SK-N-SH (cell line): Measurements from ENCODE around the gene NTPCR. TPM values are rescaled to one million over a fixed set of nuclear protein-coding genes. Genes with fewer than 3 reads are reported as not detected.

ENCODE experiments used
- CTCF ChIA-PET: fragments of 300-600, 350-600 bp; formaldehyde crosslinking; extraction: SDS; loops from one replicate; lab custom pipeline; 2021; lab: Yijun Ruan, JAX
- POLR2A ChIA-PET: fragments of 350-600 bp; sonication (Branson Sonifier 250); formaldehyde crosslinking; extraction: SDS; loops from one replicate; lab custom pipeline; 2020; ENCODE audit warnings: antibody characterized with exemption, inconsistent platforms; lab: Yijun Ruan, JAX
- DNase-seq: peaks from one replicate; pipeline ENCODE4 v3.0.0; 2012
- H2AFZ ChIP-seq: fragments of 200-600 bp; sonication (generic); 2 replicates; pipeline ENCODE4 v1.8.1; 2016; ENCODE audit warnings: antibody characterized with exemption, mild to moderate bottlenecking, low read depth
- H3F3A ChIP-seq: fragments of 200-600 bp; sonication (generic); replicated peaks from 2 replicates; pipeline ENCODE3; 2016; ENCODE audit warnings: antibody characterized with exemption, mild to moderate bottlenecking; ENCODE audit not compliant: insufficient read depth
- H3K27ac ChIP-seq, 2 experiments: fragments of 200-500 bp in 1 of 2; fragments of 200-600 bp in 1 of 2; sonication (Bioruptor generic) in 1 of 2; sonication (generic), shearing (Covaris generic) in 1 of 2; 2 replicates each; pipeline versions ENCODE4 v1.5.1 to v1.6.1; 2014 to 2016; ENCODE audit warnings: low read depth in 2 of 2, inconsistent platforms in 1 of 2, low read length in 1 of 2, mild to moderate bottlenecking in 1 of 2, mixed read lengths in 1 of 2
- H3K27me3 ChIP-seq: fragments of 200-600 bp; sonication (generic), shearing (Covaris generic); 2 replicates; pipeline ENCODE4 v1.6.1; 2016; ENCODE audit warnings: mixed run types; ENCODE audit not compliant: insufficient read depth
- H3K36me3 ChIP-seq, 2 experiments: fragments of 200-500 bp in 1 of 2; fragments of 200-600 bp in 1 of 2; sonication (Bioruptor generic) in 1 of 2; sonication (generic) in 1 of 2; replicated peaks in 1 of 2; 2 replicates each; pipeline versions ENCODE3 to v1.5.1; 2014 to 2016; ENCODE audit warnings: low read length in 1 of 2, mild to moderate bottlenecking in 1 of 2; ENCODE audit not compliant: insufficient read depth in 2 of 2, control insufficient read depth in 1 of 2
- H3K4me1 ChIP-seq, 2 experiments: fragments of 200-500 bp in 1 of 2; fragments of 200-600 bp in 1 of 2; sonication (Bioruptor generic) in 1 of 2; sonication (generic), shearing (Covaris generic) in 1 of 2; 2 replicates each; pipeline versions ENCODE4 v1.5.1 to v1.6.1; 2014 to 2016; ENCODE audit warnings: low read depth in 1 of 2, low read length in 1 of 2, mixed run types in 1 of 2; ENCODE audit not compliant: insufficient read depth in 2 of 2, control insufficient read depth in 1 of 2
- H3K4me2 ChIP-seq: fragments of 200-600 bp; sonication (generic), shearing (Covaris generic); 2 replicates; pipeline ENCODE4 v1.6.1; 2017; ENCODE audit warnings: mixed run types
- H3K4me3 ChIP-seq, 2 experiments: fragments of 200-500 bp in 1 of 2; fragments of 200-600 bp in 1 of 2; sonication (Bioruptor generic) in 1 of 2; sonication (generic), shearing (Covaris generic) in 1 of 2; 2 replicates each; pipeline versions ENCODE4 v1.5.1 to v1.8.1; 2014 to 2016; ENCODE audit warnings: low read depth in 2 of 2, inconsistent platforms in 1 of 2, low read length in 1 of 2, mild to moderate bottlenecking in 1 of 2, mixed read lengths in 1 of 2, moderate library complexity in 1 of 2
- H3K79me2 ChIP-seq: fragments of 200-600 bp; sonication (generic); 2 replicates; pipeline ENCODE4 v1.8.1; 2017; ENCODE audit warnings: mild to moderate bottlenecking; ENCODE audit not compliant: insufficient read depth
- H3K9ac ChIP-seq: fragments of 200-600 bp; sonication (generic); 2 replicates; pipeline ENCODE4 v1.6.1; 2017; ENCODE audit warnings: mixed run types
- H3K9me2 ChIP-seq: fragments of 200-600 bp; sonication (generic); 2 replicates; pipeline ENCODE4 v1.6.1; 2017; ENCODE audit warnings: mixed run types
- H3K9me3 ChIP-seq: fragments of 200-600 bp; sonication (generic); 2 replicates; pipeline ENCODE4 v1.6.1; 2017; ENCODE audit warnings: mixed run types, mild to moderate bottlenecking, moderate library complexity
- H4K20me1 ChIP-seq: fragments of 200-600 bp; sonication (generic); 2 replicates; pipeline ENCODE4 v1.6.1; 2017; ENCODE audit warnings: mild to moderate bottlenecking, mixed run types; ENCODE audit not compliant: insufficient read depth
- ELF1 ChIP-seq: IDR thresholded peaks from 2 replicates; pipeline ENCODE4 v1.4.0; 2012
- EP300 ChIP-seq, 2 experiments: IDR thresholded peaks; 2 replicates each; pipeline versions ENCODE4 v1.4.0 to v1.6.1; 2012; ENCODE audit warnings: borderline replicate concordance in 1 of 2, low read depth in 1 of 2, low read length in 1 of 2
- FOXJ3 ChIP-seq: sonication (generic); formaldehyde crosslinking; IDR thresholded peaks from 2 replicates; pipeline ENCODE4 v1.5.1; 2020; ENCODE audit warnings: mild to moderate bottlenecking, missing genetic modification reagents
- GATA2 ChIP-seq: sonication (generic); formaldehyde crosslinking; IDR thresholded peaks from 2 replicates; pipeline ENCODE4 v1.5.0; 2020; ENCODE audit warnings: mild to moderate bottlenecking, missing genetic modification reagents
- JUND ChIP-seq: IDR thresholded peaks from 2 replicates; pipeline ENCODE4 v1.4.0; 2012
- NFIC ChIP-seq: IDR thresholded peaks from 2 replicates; pipeline ENCODE4 v1.4.0; 2012; ENCODE audit warnings: borderline replicate concordance
- POLR2AphosphoS5 ChIP-seq: IDR thresholded peaks from 2 replicates; pipeline ENCODE4 v1.6.1; 2012; ENCODE audit warnings: low read depth, low read length
- RCOR1 ChIP-seq: fragments of 150-350 bp; IDR thresholded peaks from 2 replicates; pipeline ENCODE4 v1.6.1; 2017; ENCODE audit warnings: antibody characterized with exemption, low read length
- RFX5 ChIP-seq: IDR thresholded peaks from 2 replicates; pipeline ENCODE4 v1.6.1; 2012; ENCODE audit warnings: mild to moderate bottlenecking, improper control_type of control experiment, low read length
- SIN3A ChIP-seq: IDR thresholded peaks from 2 replicates; pipeline ENCODE4 v1.6.1; 2012; ENCODE audit warnings: low read depth, mild to moderate bottlenecking, low read length, moderate library complexity, borderline replicate concordance
- TCF12 ChIP-seq: IDR thresholded peaks from 2 replicates; pipeline ENCODE4 v1.4.0; 2012
- WGBS: methylation state at CpG from one replicate; pipeline ENCODE4 v1.1.6; 2017; ENCODE audit warnings: low lambda C conversion rate; 5-methylcytosine and 5-hydroxymethylcytosine counted together
- polyA plus RNA-seq, 3 experiments: library from polyadenylated mRNA; depleted of rRNA; stranded (reverse); fragments of >200 nt; gene quantifications; 2 replicates each; pipeline ENCODE4 v1.2.3, GENCODE V29; 2012
- TF ChIP-seq, protein P1 (sequence below): IDR thresholded peaks from 2 replicates; pipeline ENCODE4 v1.4.0; 2012; ENCODE audit warnings: low read depth
- TF ChIP-seq, protein P2 (sequence below): fragments of 150-350 bp; IDR thresholded peaks from 2 replicates; pipeline ENCODE4 v1.6.1; 2016; ENCODE audit warnings: mild to moderate bottlenecking, low read depth, low read length
- TF ChIP-seq, protein P3 (sequence below): IDR thresholded peaks from 2 replicates; pipeline ENCODE4 v1.6.1; 2012; ENCODE audit warnings: mild to moderate bottlenecking, low read depth, low read length, moderate library complexity
- TF ChIP-seq, protein P4 (sequence below): IDR thresholded peaks from 2 replicates; pipeline ENCODE4 v1.4.0; 2012; ENCODE audit warnings: low read depth, borderline replicate concordance

The NTPCR gene
- polyA plus RNA-seq, 1 of the 3 experiments (the other 2 are of a cell fraction), result 20.8 TPM

DNA sequence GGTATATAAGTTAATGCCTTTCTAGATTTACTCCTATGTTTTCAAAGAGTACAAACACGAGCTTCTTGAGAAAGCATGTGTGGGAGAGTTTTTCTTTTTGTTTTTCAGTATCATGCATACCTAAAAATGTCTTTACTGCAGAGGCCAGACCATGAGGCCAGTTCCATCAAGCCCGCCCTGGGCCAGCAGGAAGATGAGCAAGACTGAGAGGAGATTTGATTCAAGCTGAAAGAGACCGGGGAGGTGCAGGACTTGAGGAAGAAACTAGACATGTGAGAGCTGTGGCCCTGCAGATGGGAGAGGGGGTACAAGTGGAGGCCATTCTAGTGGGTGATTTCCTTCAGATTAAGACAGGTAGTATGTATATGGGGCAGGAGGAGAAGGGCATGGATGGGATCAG, 33.4 kb upstream of the NTPCR start:
- TF ChIP-seq, protein P1, sequence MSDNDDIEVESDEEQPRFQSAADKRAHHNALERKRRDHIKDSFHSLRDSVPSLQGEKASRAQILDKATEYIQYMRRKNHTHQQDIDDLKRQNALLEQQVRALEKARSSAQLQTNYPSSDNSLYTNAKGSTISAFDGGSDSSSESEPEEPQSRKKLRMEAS, result no peak
- TF ChIP-seq ELF1, result no peak
- no peak for TF ChIP-seq GATA2
- TF ChIP-seq NFIC, result no peak
- TF ChIP-seq, protein P2, sequence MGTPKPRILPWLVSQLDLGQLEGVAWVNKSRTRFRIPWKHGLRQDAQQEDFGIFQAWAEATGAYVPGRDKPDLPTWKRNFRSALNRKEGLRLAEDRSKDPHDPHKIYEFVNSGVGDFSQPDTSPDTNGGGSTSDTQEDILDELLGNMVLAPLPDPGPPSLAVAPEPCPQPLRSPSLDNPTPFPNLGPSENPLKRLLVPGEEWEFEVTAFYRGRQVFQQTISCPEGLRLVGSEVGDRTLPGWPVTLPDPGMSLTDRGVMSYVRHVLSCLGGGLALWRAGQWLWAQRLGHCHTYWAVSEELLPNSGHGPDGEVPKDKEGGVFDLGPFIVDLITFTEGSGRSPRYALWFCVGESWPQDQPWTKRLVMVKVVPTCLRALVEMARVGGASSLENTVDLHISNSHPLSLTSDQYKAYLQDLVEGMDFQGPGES, result no peak
- no peak for TF ChIP-seq RFX5
- no peak for TF ChIP-seq EP300 (IDR thresholded peaks at IDR 0.05; ENCODE audit: borderline replicate concordance in 1 of 2, low read depth in 1 of 2, low read length in 1 of 2)
- TF ChIP-seq, protein P3, sequence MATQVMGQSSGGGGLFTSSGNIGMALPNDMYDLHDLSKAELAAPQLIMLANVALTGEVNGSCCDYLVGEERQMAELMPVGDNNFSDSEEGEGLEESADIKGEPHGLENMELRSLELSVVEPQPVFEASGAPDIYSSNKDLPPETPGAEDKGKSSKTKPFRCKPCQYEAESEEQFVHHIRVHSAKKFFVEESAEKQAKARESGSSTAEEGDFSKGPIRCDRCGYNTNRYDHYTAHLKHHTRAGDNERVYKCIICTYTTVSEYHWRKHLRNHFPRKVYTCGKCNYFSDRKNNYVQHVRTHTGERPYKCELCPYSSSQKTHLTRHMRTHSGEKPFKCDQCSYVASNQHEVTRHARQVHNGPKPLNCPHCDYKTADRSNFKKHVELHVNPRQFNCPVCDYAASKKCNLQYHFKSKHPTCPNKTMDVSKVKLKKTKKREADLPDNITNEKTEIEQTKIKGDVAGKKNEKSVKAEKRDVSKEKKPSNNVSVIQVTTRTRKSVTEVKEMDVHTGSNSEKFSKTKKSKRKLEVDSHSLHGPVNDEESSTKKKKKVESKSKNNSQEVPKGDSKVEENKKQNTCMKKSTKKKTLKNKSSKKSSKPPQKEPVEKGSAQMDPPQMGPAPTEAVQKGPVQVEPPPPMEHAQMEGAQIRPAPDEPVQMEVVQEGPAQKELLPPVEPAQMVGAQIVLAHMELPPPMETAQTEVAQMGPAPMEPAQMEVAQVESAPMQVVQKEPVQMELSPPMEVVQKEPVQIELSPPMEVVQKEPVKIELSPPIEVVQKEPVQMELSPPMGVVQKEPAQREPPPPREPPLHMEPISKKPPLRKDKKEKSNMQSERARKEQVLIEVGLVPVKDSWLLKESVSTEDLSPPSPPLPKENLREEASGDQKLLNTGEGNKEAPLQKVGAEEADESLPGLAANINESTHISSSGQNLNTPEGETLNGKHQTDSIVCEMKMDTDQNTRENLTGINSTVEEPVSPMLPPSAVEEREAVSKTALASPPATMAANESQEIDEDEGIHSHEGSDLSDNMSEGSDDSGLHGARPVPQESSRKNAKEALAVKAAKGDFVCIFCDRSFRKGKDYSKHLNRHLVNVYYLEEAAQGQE, result no peak
- TF ChIP-seq, protein P4, sequence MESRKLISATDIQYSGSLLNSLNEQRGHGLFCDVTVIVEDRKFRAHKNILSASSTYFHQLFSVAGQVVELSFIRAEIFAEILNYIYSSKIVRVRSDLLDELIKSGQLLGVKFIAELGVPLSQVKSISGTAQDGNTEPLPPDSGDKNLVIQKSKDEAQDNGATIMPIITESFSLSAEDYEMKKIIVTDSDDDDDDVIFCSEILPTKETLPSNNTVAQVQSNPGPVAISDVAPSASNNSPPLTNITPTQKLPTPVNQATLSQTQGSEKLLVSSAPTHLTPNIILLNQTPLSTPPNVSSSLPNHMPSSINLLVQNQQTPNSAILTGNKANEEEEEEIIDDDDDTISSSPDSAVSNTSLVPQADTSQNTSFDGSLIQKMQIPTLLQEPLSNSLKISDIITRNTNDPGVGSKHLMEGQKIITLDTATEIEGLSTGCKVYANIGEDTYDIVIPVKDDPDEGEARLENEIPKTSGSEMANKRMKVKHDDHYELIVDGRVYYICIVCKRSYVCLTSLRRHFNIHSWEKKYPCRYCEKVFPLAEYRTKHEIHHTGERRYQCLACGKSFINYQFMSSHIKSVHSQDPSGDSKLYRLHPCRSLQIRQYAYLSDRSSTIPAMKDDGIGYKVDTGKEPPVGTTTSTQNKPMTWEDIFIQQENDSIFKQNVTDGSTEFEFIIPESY, result no peak
- H3K27me3 ChIP-seq, result no peaks in the 10 kb centered on the region
- no peaks in the 10 kb centered on the region for H4K20me1 ChIP-seq
- H3K79me2 ChIP-seq, result no peaks in the 10 kb centered on the region
- no peak for DNase-seq
- no peaks in the 10 kb centered on the region for H3K4me1 ChIP-seq
- ChIA-PET CTCF (no interaction called here), POLR2A (no interaction called here)
- no peaks in the 10 kb centered on the region for H3K9me2 ChIP-seq
- WGBS, result 30% methylated on average over 3 of the region's 3 CpGs
- H2AFZ ChIP-seq, result no peak overlapping the region
- no peak overlapping the region for H3K27ac ChIP-seq
- H3F3A ChIP-seq, result no peaks in the 10 kb centered on the region
- no peaks in the 10 kb centered on the region for H3K9me3 ChIP-seq
- H3K36me3 ChIP-seq, result no peaks in the 10 kb centered on the region
- no peak overlapping the region for H3K4me3 ChIP-seq
- H3K9ac ChIP-seq, result no peak overlapping the region
- no peak overlapping the region for H3K4me2 ChIP-seq

DNA sequence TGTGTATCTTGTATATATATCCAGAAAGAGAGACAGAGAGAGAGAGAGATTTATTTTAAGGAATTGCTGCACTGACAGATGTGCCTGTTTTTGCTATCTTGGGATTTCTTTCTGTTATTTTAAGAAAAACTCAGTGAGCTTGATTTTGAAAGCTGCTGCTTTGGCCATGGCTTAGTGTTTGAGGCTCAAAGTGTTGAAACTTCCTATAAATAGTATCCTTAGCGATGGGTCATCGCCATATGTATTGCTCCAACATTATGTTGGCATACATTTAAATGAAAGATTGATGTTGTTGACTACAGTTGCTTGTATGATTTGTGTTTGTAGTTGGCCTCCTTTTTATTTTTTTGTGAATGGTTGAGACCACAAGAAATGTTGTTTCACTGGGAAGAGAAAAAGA, 29.0 kb upstream of the NTPCR start:
- DNase-seq, result no peak
- H2AFZ ChIP-seq, result no peak overlapping the region
- no peak overlapping the region for H3K9ac ChIP-seq
- no peak overlapping the region for H3K4me3 ChIP-seq
- H4K20me1 ChIP-seq, result no peaks in the 10 kb centered on the region
- ChIA-PET CTCF (no interaction called here), POLR2A (no interaction called here)
- H3K27me3 ChIP-seq, result no peaks in the 10 kb centered on the region
- no peaks in the 10 kb centered on the region for H3F3A ChIP-seq
- no peaks in the 10 kb centered on the region for H3K79me2 ChIP-seq
- no peak overlapping the region for H3K4me2 ChIP-seq
- H3K4me1 ChIP-seq, result no peaks in the 10 kb centered on the region
- H3K9me2 ChIP-seq, result no peaks in the 10 kb centered on the region
- no peaks in the 10 kb centered on the region for H3K9me3 ChIP-seq
- TF ChIP-seq, protein P4, result no peak
- TF ChIP-seq, protein P1, result no peak
- TF ChIP-seq SIN3A (no peak), FOXJ3 (CRISPR knock-in tag) (no peak), POLR2AphosphoS5 (no peak), JUND (no peak), TCF12 (no peak), RCOR1 (no peak)
- WGBS, result 63% methylated on average over 2 of the region's 2 CpGs
- H3K27ac ChIP-seq, result no peak overlapping the region
- H3K36me3 ChIP-seq, result no peaks in the 10 kb centered on the region
